ENCODE data around the gene BCL2. TPM values are rescaled to one million over a fixed set of nuclear protein-coding genes. Genes with fewer than 3 reads are reported as not detected.

The BCL2 gene
- total RNA-seq, 1 donor from 2014 or later: 145 TPM

DNA sequence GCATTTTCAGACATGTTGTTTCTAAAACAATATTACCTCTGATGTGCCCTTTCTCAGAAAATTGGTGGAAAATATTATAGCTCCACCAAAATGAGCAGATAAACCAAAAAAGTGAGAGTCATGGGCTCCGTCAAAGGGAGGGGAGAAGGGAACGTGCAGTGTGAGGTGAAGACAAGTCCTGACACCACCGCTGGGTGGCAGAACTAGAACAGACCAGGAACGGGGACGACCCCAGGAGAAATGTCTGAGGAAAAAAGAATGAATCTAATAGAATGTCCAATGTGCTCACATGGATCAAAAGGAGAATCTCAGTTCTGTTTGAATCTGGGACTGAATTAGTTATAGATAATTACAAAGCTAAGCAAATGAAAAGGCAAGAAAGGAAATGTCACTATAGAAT, 22.6 kb upstream of the BCL2 start:
- POLR2A ChIA-PET: interaction anchor here (0.7 kb wide), 1 partner anchor 322 kb away, joined by 5 read pairs; no protein-coding TSS in a partner anchor
- Mint-ChIP-seq H3K4me3 (no peak overlapping the region), H3K4me1 (no peaks in the 10 kb centered on the region), H3K27me3 (no peaks in the 10 kb centered on the region), H3K36me3 (ENCODE audit: low read depth) (peaks cover 65% of the 10 kb centered on the region), H3K27ac (no peak overlapping the region), H3K9me3 (no peaks in the 10 kb centered on the region)
- intact Hi-C loops (cut with micrococcal nuclease): loop anchor here (1.0 to 5.0 kb wide), 2 partner anchors 97 to 630 kb away; no protein-coding TSS in a partner anchor
- DNase-seq (no peak), ATAC-seq (ENCODE audit: low read depth) (peak; percentile 45)
- TF ChIP-seq, protein P1, sequence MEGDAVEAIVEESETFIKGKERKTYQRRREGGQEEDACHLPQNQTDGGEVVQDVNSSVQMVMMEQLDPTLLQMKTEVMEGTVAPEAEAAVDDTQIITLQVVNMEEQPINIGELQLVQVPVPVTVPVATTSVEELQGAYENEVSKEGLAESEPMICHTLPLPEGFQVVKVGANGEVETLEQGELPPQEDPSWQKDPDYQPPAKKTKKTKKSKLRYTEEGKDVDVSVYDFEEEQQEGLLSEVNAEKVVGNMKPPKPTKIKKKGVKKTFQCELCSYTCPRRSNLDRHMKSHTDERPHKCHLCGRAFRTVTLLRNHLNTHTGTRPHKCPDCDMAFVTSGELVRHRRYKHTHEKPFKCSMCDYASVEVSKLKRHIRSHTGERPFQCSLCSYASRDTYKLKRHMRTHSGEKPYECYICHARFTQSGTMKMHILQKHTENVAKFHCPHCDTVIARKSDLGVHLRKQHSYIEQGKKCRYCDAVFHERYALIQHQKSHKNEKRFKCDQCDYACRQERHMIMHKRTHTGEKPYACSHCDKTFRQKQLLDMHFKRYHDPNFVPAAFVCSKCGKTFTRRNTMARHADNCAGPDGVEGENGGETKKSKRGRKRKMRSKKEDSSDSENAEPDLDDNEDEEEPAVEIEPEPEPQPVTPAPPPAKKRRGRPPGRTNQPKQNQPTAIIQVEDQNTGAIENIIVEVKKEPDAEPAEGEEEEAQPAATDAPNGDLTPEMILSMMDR (IDR thresholded peaks at IDR 0.05): no peak
- CTCF ChIA-PET: interaction anchor here (0.7 to 5.2 kb wide), 3 partner anchors 16 to 327 kb away, joined by 3 to 55 read pairs (median 33); no protein-coding TSS in a partner anchor

DNA sequence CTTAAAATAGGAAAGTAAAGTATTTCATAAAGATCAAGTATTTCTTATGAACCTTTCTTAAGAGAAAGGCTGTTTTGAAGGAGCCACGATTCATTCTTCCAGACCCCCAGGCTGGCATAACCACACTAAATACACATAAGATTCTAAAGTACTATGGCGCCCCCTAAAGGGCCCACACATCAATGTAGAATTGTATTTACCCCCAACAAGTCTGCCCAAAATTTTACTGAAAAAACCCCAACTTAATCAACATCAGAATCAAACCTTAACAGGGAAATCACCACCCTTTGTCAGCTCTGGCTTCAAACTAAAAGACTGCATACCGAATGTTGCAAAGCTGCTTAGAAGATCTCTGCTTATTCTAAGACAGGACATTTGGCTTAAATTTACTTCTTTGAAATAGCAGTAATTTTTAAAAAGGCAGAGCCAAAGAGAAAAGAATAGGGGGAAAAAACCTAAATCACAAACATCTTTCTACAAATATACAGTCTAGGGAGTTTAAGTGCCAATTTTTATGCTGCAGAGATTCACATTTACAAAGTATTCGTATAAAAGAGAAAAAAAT, 20.4 kb upstream of the BCL2 start:
- peaks cover 61% of the 10 kb centered on the region for H3K36me3 Mint-ChIP-seq (ENCODE audit: low read depth)
- TF ChIP-seq, protein P1 (IDR thresholded peaks at IDR 0.05): no peak
- ATAC-seq (ENCODE audit: low read depth) (peak; percentile 45), DNase-seq (no peak)
- H3K4me3 Mint-ChIP-seq: no peak overlapping the region
- ChIA-PET CTCF (interaction anchor here (0.6 to 5.2 kb wide), 9 partner anchors 13 to 625 kb away, joined by 3 to 55 read pairs (median 7); partner anchors contain the start of gene PHLPP1), POLR2A (no interaction called here)
- no peak overlapping the region for H3K27ac Mint-ChIP-seq
- intact Hi-C loops (cut with micrococcal nuclease): loop anchor here (1.0 to 5.0 kb wide), 2 partner anchors 324 to 628 kb away; no protein-coding TSS in a partner anchor
- H3K27me3 Mint-ChIP-seq: no peaks in the 10 kb centered on the region
- H3K4me1 Mint-ChIP-seq: no peaks in the 10 kb centered on the region
- no peaks in the 10 kb centered on the region for H3K9me3 Mint-ChIP-seq

DNA sequence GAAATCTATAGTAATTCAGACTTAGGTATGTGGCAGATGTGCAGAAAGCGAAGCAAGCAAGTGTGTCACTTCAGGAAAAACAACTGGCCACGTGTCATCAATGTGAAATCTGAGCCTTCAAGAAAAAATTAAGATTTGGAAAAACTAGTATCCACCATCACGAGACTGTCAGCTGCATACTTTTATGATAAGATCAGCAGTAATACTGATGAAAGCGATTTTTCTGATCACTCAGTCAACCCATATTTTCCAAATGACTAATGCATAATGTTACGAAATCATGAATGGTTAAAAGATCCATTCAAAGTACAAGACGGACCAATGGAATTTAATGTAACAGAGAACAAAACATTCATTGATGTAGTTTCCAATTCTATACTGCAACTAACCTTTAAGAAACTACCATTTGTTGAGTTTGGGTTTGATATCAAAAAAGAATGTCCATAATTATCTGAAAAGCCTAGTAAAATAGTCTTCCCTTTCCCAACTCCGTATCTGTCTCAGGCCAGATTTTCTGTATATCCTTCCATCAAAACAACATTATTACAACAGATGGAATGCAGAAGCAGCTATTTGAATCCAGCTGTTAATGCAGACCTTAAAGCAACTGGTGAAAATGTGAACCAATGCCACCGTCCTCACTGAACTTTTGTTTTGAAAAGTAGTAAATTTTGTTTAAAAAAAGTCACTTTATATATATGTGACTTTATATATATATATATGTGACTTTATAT, 17.0 kb upstream of the BCL2 start:
- Mint-ChIP-seq H3K27me3 (no peaks in the 10 kb centered on the region), H3K36me3 (ENCODE audit: low read depth) (peaks cover 54% of the 10 kb centered on the region), H3K4me3 (no peak overlapping the region), H3K9me3 (no peaks in the 10 kb centered on the region), H3K4me1 (no peaks in the 10 kb centered on the region), H3K27ac (no peak overlapping the region)
- DNase-seq (no peak), ATAC-seq (ENCODE audit: low read depth) (no peak)
- TF ChIP-seq, protein P1 (IDR thresholded peaks at IDR 0.05): no peak
- POLR2A ChIA-PET: no interaction called here
- intact Hi-C loops (cut with micrococcal nuclease): no loop called here
- CTCF ChIA-PET: interaction anchor here (1.5 kb wide), 1 partner anchor 103 kb away, joined by 3 read pairs; no protein-coding TSS in a partner anchor

DNA sequence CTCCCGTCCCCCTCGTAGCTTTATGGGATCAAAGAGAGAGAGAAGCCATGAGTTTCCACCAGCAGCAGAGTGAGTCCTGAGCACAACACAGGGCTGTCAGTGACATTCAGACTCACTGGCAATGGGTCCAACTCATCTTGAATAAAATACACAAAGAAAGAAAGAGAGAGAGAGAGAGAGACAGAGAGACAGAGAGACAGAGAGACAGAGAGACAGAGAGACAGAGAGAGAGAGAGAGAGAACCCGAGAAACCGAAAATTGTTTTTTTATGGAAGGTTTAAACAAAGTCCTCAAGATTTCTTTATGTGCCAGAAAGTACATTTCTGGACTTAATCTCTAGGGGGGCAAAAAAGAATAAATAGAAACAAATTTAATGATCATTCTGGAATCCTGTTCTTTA, 11.5 kb upstream of the BCL2 start:
- no peak overlapping the region for H3K27ac Mint-ChIP-seq
- POLR2A ChIA-PET: no interaction called here

More for the DNA sequence above, 11.5 kb upstream of the BCL2 start:
- CTCF ChIA-PET: interaction anchor here (1.5 kb wide), 1 partner anchor 8 kb away, joined by 3 read pairs; no protein-coding TSS in a partner anchor
- Mint-ChIP-seq H3K27me3 (no peaks in the 10 kb centered on the region), H3K4me1 (no peaks in the 10 kb centered on the region), H3K9me3 (no peaks in the 10 kb centered on the region), H3K4me3 (no peak overlapping the region), H3K36me3 (ENCODE audit: low read depth) (peaks cover 31% of the 10 kb centered on the region)
- intact Hi-C loops (cut with micrococcal nuclease): no loop called here
- ATAC-seq (ENCODE audit: low read depth) (no peak), DNase-seq (no peak)
- TF ChIP-seq, protein P1 (IDR thresholded peaks at IDR 0.05): no peak
